Endodermal cell (in vitro differentiated cells): ENCODE data around the gene KNSTRN. TPM values are rescaled to one million over a fixed set of nuclear protein-coding genes. Genes with fewer than 3 reads are reported as not detected.

Experiments used
- DNase-seq: peaks from one replicate; pipeline ENCODE4 v3.0.0-alpha.2; 2017
- H3K27ac ChIP-seq: 2 replicates; pipeline ENCODE4 v1.5.1; 2013; ENCODE audit warnings: mild to moderate bottlenecking, low read depth, low read length, moderate library complexity
- H3K27me3 ChIP-seq: 2 replicates; pipeline ENCODE4 v1.6.1; 2013; ENCODE audit warnings: mild to moderate bottlenecking, low read length, moderate library complexity; ENCODE audit not compliant: insufficient read depth, control insufficient read depth, poor library complexity, severe bottlenecking
- H3K36me3 ChIP-seq: 2 replicates; pipeline ENCODE4 v1.7.0; 2013; ENCODE audit warnings: mild to moderate bottlenecking, low read length, moderate library complexity; ENCODE audit not compliant: control insufficient read depth, insufficient read depth
- H3K4me1 ChIP-seq: one replicate; pipeline ENCODE4 v1.7.0; 2013; ENCODE audit warnings: low read length; ENCODE audit not compliant: control insufficient read depth, insufficient read depth
- H3K4me3 ChIP-seq: 2 replicates; pipeline ENCODE4 v1.5.1; 2013; ENCODE audit warnings: mild to moderate bottlenecking, low read length, moderate library complexity
- H3K9ac ChIP-seq: 2 replicates; pipeline ENCODE4 v1.6.1; 2013; ENCODE audit warnings: mild to moderate bottlenecking, low read length, moderate library complexity; ENCODE audit not compliant: poor library complexity, severe bottlenecking; ENCODE audit errors: extremely low read depth
- H3K9me3 ChIP-seq: 2 replicates; pipeline ENCODE4 v1.6.1; 2013; ENCODE audit warnings: mild to moderate bottlenecking, low read length, moderate library complexity; ENCODE audit not compliant: control insufficient read depth
- H3K27ac Mint-ChIP-seq: 2 replicates; pipeline ENCODE4 v1.8.0; 2020; ENCODE audit warnings: mixed read lengths
- H3K27me3 Mint-ChIP-seq: 2 replicates; pipeline ENCODE4 v1.8.0; 2021; ENCODE audit warnings: mild to moderate bottlenecking, mixed read lengths; ENCODE audit not compliant: insufficient read depth
- H3K36me3 Mint-ChIP-seq: 2 replicates; pipeline ENCODE4 v1.8.0; 2020; ENCODE audit warnings: low read depth, mixed read lengths
- H3K4me1 Mint-ChIP-seq: 2 replicates; pipeline ENCODE4 v1.8.0; 2020; ENCODE audit warnings: mixed read lengths
- H3K4me3 Mint-ChIP-seq: 2 replicates; pipeline ENCODE4 v1.8.0; 2020; ENCODE audit warnings: mild to moderate bottlenecking, moderate library complexity, mixed read lengths
- H3K9me3 Mint-ChIP-seq: 2 replicates; pipeline ENCODE4 v1.8.0; 2020; ENCODE audit warnings: mild to moderate bottlenecking, mixed read lengths
- WGBS, 2 experiments: methylation state at CpG; one replicate each; pipeline versions ENCODE4 v1.1.5 to v1.1.7; 2013; ENCODE audit warnings: missing lambda C conversion rate in 2 of 2, mixed read lengths in 1 of 2; ENCODE audit not compliant: insufficient coverage in 1 of 2, insufficient read length in 1 of 2; 5-methylcytosine and 5-hydroxymethylcytosine counted together
- total RNA-seq, 2 donors: library from RNA; stranded (reverse); fragmentation: NEBNext Ultra II Directional in 1 of 2; extraction: Animal tissue kit (Norgen Biotek cat#: 25700) in 1 of 2; gene quantifications; 2 replicates in 1 of 2; 3 replicates in 1 of 2; pipeline ENCODE4 v1.2.1, GENCODE V29; 2021
- TF ChIP-seq, protein P1 (sequence below): fragments of 200-600 bp; sonication (generic); conservative IDR thresholded peaks from 2 replicates; pipeline ENCODE4 v1.5.0; 2021; ENCODE audit warnings: antibody characterized with exemption, mild to moderate bottlenecking

Gene KNSTRN
- total RNA-seq, 2 donors from 2014 or later, result 57.6 to 92.4 TPM

DNA sequence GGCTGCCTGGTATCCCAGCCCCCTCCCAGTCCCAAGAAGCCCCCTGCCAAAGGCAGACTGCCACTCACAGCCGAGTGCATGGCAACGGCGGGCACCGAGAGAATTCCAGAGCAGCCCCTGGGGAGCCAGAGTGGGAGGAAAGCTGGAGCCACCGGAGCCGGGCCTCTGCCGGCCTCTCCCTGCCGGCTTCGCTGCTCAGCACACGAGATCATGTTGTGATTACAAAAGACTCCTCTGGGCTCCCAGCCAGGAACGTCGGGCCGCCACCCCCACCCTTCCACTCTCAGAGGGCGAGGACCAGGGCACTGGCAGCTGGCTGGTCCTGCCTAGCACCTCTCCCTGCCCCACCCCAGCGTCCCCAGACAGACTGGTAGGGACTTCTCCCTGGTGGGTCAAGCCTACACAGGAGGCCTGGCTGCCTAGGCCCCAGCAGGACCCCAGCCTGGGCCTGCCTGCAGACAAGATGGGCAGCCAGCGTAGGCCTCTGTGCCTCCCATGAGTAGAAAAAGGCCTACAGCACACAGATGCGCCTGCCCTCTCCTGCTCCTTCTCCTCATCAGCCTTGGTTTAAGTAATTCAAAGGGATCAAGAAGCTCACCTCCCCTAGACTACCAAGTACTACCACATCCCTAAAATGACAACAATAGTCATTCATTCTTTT, 41.7 kb upstream of the KNSTRN start, which contains the start of gene CCDC9B:
CCDC9B (minus strand) TSS at position 200 of the 661 bp plus-strand sequence; CDS start at position 80, 120 bp downstream.
- DNase-seq, result no peak
- Mint-ChIP-seq H3K4me3 (no peak within 1 kb of the TSS), H3K9me3 (no peaks in the 10 kb centered on the region), H3K36me3 (no peaks in the 10 kb centered on the region), H3K27ac (no peak within 1 kb of the TSS), H3K27me3 (peaks cover 8% of the 10 kb centered on the region), H3K4me1 (peaks cover 7% of the 10 kb centered on the region)
- H3K27ac ChIP-seq, result no peak within 1 kb of the TSS
- H3K27me3 ChIP-seq, result no peaks in the 10 kb centered on the region
- H3K9me3 ChIP-seq, result no peaks in the 10 kb centered on the region
- no peaks in the 10 kb centered on the region for H3K4me1 ChIP-seq
- no peak within 1 kb of the TSS for H3K9ac ChIP-seq
- WGBS, 2 experiments, result 79 to 100% methylated on average over 2 to 17 of the region's 17 CpGs
- TF ChIP-seq, protein P1, sequence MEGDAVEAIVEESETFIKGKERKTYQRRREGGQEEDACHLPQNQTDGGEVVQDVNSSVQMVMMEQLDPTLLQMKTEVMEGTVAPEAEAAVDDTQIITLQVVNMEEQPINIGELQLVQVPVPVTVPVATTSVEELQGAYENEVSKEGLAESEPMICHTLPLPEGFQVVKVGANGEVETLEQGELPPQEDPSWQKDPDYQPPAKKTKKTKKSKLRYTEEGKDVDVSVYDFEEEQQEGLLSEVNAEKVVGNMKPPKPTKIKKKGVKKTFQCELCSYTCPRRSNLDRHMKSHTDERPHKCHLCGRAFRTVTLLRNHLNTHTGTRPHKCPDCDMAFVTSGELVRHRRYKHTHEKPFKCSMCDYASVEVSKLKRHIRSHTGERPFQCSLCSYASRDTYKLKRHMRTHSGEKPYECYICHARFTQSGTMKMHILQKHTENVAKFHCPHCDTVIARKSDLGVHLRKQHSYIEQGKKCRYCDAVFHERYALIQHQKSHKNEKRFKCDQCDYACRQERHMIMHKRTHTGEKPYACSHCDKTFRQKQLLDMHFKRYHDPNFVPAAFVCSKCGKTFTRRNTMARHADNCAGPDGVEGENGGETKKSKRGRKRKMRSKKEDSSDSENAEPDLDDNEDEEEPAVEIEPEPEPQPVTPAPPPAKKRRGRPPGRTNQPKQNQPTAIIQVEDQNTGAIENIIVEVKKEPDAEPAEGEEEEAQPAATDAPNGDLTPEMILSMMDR, result no peak
- H3K36me3 ChIP-seq, result no peaks in the 10 kb centered on the region
- no peak within 1 kb of the TSS for H3K4me3 ChIP-seq

DNA sequence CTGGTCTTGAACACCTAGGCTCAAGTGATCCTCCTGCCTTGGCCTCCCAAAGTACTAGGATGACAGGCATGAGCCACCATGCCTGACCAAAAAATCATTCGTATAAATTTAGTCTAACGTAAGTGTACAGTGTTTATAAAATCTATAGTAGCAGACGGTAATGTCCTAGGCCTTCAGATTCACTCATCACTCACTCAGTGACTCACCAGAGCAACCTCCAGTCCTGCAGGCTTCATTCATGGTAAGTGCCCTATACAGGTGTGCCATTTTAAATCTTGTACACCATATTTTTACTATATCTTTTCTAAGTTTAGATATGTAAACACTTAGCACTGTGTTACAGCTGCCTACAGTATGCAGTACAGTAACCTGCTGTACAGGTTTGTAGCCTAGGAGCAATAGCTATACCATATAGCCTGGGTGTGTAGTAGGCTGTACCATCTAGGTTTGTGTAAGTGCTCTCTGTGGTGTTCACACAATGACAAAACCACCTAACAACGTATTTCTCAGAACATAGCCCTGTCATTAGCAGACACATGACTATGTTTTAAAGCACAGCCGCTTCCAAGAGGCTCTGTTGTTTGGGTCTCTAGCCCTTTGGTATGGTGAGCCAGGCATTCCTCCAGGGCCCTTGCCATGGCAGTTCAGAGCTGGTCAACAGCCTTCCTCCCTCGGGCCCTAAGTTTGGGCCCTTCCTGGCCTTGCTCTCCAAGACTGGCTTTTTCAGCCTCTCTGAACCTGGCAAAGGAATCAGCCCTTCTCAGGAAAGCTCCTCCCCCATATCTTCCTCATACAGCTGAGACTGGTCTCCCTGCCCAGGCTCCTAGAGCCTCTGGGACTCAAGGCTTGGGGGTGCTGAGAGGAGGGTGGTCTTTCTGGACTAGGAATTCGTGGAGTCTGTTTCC, 39.9 kb upstream of the KNSTRN start:
- H3K27ac ChIP-seq, result no peak overlapping the region
- no peaks in the 10 kb centered on the region for H3K27me3 ChIP-seq
- H3K9ac ChIP-seq, result no peak overlapping the region
- no peak overlapping the region for H3K4me3 ChIP-seq
- Mint-ChIP-seq H3K9me3 (no peaks in the 10 kb centered on the region), H3K4me1 (peaks cover 14% of the 10 kb centered on the region), H3K27me3 (peaks cover 4% of the 10 kb centered on the region), H3K4me3 (no peak overlapping the region), H3K36me3 (no peaks in the 10 kb centered on the region), H3K27ac (no peak overlapping the region)
- DNase-seq, result no peak
- no peaks in the 10 kb centered on the region for H3K9me3 ChIP-seq
- 78 to 88% methylated on average over 3 to 7 of the region's 7 CpGs for WGBS, 2 experiments
- TF ChIP-seq, protein P1, result no peak
- H3K36me3 ChIP-seq, result no peaks in the 10 kb centered on the region
- H3K4me1 ChIP-seq, result peaks cover 3% of the 10 kb centered on the region

DNA sequence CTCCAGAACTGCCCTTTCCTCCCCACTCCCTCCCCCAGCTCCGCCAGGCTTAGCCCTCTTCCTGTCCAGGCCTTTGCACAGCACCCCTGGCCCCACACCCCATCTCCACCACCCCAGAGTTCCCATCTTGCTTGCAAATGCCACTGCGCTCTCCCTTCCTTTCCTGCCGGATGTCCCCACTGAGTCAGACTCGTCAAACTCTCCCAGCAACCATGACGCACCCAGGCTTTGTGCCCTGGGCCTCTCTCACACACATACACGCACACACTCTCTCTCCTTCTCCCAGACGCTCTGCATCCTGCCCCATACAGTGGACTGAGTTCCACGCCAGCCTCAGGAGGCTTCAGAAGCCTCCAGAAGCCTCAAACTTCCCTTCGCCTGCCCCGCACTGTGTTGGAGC, 39.0 kb upstream of the KNSTRN start:
- no peak overlapping the region for H3K27ac ChIP-seq
- H3K27me3 Mint-ChIP-seq, result peaks cover under 1% of the 10 kb centered on the region
- H3K4me3 Mint-ChIP-seq, result no peak overlapping the region
- no peaks in the 10 kb centered on the region for H3K9me3 Mint-ChIP-seq
- TF ChIP-seq, protein P1, result no peak
- no peak for DNase-seq
- H3K27ac Mint-ChIP-seq, result no peak overlapping the region
- peaks cover 3% of the 10 kb centered on the region for H3K4me1 ChIP-seq
- H3K36me3 Mint-ChIP-seq, result no peaks in the 10 kb centered on the region
- peaks cover 8% of the 10 kb centered on the region for H3K4me1 Mint-ChIP-seq
- no peaks in the 10 kb centered on the region for H3K27me3 ChIP-seq
- H3K4me3 ChIP-seq, result no peak overlapping the region
- WGBS, 2 experiments, result 83 to 85% methylated on average over 4 to 10 of the region's 10 CpGs
- no peaks in the 10 kb centered on the region for H3K36me3 ChIP-seq
- H3K9me3 ChIP-seq, result no peaks in the 10 kb centered on the region
- H3K9ac ChIP-seq, result no peak overlapping the region
